WERI-Rb-1 (cell line): Measurements from ENCODE around the gene ZNF865.

Experiments
- DNase-seq: peaks from one replicate; pipeline ENCODE4 v3.0.0-alpha.2; 2020
- H3K27ac ChIP-seq: fragments of 250-450 bp; sonication (Bioruptor Pico); 2 replicates; pipeline ENCODE4 v1.5.1; 2020; ENCODE audit warnings: mild to moderate bottlenecking, moderate library complexity
- H3K27me3 ChIP-seq: fragments of 250-450 bp; sonication (Bioruptor Pico); 2 replicates; pipeline ENCODE4 v1.5.1; 2021; ENCODE audit warnings: mild to moderate bottlenecking, low read depth, moderate library complexity; ENCODE audit not compliant: insufficient read depth, severe bottlenecking
- H3K36me3 ChIP-seq: fragments of 250-450 bp; sonication (Bioruptor Pico); 2 replicates; pipeline ENCODE4 v1.5.1; 2020; ENCODE audit warnings: mild to moderate bottlenecking, moderate library complexity
- H3K4me3 ChIP-seq: 2 replicates; pipeline ENCODE4 v1.5.1; 2011; ENCODE audit warnings: low read depth, mild to moderate bottlenecking, control low read depth, low read length
- H3K9me3 ChIP-seq: fragments of 250-450 bp; sonication (Bioruptor Pico); 2 replicates; pipeline ENCODE4 v1.5.1; 2021; ENCODE audit warnings: mild to moderate bottlenecking, moderate library complexity; ENCODE audit not compliant: severe bottlenecking
- CTCF ChIP-seq: IDR thresholded peaks from 2 replicates; pipeline ENCODE4 v1.5.1; 2011; ENCODE audit warnings: low read depth, mild to moderate bottlenecking, control low read depth, inconsistent platforms, low read length

ZNF865 gene

DNA sequence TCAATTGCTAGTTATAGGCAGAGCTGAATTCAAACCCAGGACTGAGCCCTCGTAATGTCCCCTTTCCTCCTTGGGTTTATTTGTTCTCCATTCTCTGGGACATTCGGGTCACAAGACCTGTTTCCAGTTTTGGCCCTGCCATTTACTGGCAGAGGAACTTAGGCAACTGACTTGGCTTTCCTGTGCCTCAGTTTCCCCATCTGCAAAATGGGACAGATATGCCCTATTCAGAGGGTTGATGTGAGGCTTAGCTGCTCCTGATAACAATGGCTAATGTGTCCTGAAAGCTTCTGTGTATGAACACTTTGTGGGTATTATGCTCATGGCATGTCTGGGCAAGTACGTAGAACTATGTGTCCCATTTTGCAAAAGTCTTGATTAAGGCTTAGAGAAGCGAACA is 4.4 kb upstream of the ZNF865 start:
- peaks cover 19% of the 10 kb centered on the region for H3K36me3 ChIP-seq
- TF ChIP-seq CTCF, result no peak
- DNase-seq, result no peak
- peak overlapping the region; percentile 71 for H3K4me3 ChIP-seq
- H3K27ac ChIP-seq, result peak overlapping the region; percentile 100
- no peaks in the 10 kb centered on the region for H3K27me3 ChIP-seq
- H3K9me3 ChIP-seq, result no peaks in the 10 kb centered on the region

DNA sequence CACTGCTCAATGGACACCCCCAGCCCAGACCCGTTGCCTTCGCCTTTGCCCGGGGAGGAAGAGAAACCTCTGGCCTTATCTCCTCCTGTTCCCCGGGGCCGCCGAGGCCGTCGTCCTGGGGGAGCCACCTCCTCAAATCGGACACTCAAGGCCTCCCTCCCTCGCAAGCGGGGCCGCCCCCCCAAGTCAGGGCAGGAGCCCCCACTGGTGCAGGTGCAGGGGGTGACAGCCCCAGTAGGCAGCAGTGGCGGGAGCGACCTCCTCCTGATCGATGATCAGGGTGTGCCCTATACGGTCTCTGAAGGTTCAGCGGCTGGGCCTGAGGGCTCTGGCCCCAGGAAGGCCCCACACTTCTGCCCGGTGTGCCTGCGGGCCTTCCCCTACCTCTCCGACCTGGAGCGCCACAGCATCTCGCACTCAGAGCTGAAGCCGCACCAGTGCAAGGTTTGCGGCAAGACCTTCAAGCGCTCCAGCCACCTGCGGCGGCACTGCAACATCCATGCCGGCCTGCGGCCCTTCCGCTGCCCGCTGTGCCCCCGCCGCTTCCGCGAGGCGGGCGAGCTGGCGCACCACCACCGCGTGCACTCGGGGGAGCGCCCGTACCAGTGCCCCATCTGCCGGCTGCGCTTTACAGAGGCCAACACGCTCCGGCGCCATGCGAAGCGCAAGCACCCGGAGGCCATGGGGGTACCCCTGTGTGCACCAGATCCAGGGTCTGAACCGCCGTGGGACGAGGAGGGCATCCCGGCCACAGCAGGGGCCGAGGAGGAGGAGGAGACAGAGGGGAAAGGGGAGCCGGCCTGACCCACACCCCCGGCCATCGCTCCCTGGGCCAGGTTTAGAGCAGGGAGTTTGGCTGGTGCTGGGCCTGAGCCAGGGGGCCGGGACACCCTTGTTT is 3.1 kb upstream of the ZNF865 start:
- no peak for TF ChIP-seq CTCF
- H3K9me3 ChIP-seq, result no peaks in the 10 kb centered on the region
- H3K27ac ChIP-seq, result peak overlapping the region; percentile 100
- no peak overlapping the region for H3K4me3 ChIP-seq
- H3K36me3 ChIP-seq, result peaks cover 12% of the 10 kb centered on the region
- no peak for DNase-seq
- H3K27me3 ChIP-seq, result no peaks in the 10 kb centered on the region

DNA sequence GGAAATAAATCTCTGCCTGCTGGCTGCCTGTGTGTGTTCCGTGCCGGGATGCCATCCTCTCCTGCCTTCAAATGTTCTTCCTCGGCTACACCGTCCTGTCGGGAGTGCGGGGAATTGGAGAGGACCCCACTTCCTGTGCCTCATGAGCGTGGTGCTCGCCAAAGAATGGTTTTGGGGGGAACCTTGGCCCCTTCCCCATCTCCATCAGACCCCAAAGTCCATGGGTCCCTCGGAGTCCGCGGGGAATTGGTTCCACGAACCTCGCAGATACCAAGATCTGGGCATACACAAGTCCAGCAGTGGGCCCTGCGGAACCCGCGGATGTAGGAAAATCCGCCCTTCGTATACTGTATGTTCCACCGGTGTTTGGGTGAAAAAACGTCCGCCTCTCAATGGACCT is 2.3 kb upstream of the ZNF865 start:
- Histone ChIP-seq H3K27me3 (no peaks in the 10 kb centered on the region), H3K9me3 (no peaks in the 10 kb centered on the region), H3K4me3 (no peak overlapping the region), H3K27ac (no peak overlapping the region), H3K36me3 (peaks cover 6% of the 10 kb centered on the region)
- no peak for DNase-seq
- no peak for TF ChIP-seq CTCF

GRCh38 chr19:55603581-55604292 is 1.7 kb upstream of the ZNF865 start:
- H3K27ac ChIP-seq, result peak overlapping the region; percentile 92
- no peak for DNase-seq
- H3K36me3 ChIP-seq, result peaks cover 5% of the 10 kb centered on the region
- no peak overlapping the region for H3K4me3 ChIP-seq
- no peaks in the 10 kb centered on the region for H3K9me3 ChIP-seq
- TF ChIP-seq CTCF, result no peak
- no peaks in the 10 kb centered on the region for H3K27me3 ChIP-seq

GRCh38 chr19:55605207-55605636 is 225 bp upstream of the ZNF865 start:
- no peak for TF ChIP-seq CTCF
- Histone ChIP-seq H3K27ac (peak overlapping the region; percentile 92), H3K4me3 (peak overlapping the region; percentile 93), H3K27me3 (no peaks in the 10 kb centered on the region), H3K9me3 (no peaks in the 10 kb centered on the region), H3K36me3 (peaks cover 12% of the 10 kb centered on the region)
- peak; percentile 97 for DNase-seq
